Retina (tissue), 1 donor: ENCODE data around the gene BSN.

Experiments
- DNase-seq: peaks from one replicate; pipeline ENCODE4 v3.0.0-alpha.2; 2016

Gene BSN

DNA sequence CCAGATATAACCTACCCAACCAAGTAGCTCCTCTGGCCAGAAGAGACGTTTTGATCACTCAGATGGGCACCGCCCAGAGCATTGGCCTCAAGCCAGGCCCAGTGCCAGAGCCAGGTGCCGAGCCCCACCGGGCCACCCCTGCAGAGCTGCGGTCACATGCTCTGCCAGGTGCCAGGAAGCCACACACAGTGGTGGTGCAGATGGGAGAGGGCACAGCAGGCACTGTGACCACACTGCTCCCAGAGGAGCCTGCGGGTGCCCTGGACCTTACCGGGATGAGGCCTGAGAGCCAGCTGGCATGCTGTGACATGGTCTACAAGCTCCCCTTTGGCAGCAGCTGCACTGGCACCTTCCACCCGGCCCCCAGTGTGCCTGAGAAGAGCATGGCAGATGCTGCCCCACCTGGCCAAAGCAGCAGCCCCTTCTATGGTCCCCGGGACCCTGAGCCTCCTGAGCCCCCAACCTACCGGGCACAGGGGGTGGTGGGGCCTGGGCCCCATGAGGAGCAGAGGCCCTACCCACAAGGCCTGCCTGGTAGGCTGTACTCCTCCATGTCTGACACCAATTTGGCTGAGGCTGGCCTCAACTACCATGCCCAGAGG lies 100.8 kb downstream of the BSN start:
- no peak for DNase-seq

DNA sequence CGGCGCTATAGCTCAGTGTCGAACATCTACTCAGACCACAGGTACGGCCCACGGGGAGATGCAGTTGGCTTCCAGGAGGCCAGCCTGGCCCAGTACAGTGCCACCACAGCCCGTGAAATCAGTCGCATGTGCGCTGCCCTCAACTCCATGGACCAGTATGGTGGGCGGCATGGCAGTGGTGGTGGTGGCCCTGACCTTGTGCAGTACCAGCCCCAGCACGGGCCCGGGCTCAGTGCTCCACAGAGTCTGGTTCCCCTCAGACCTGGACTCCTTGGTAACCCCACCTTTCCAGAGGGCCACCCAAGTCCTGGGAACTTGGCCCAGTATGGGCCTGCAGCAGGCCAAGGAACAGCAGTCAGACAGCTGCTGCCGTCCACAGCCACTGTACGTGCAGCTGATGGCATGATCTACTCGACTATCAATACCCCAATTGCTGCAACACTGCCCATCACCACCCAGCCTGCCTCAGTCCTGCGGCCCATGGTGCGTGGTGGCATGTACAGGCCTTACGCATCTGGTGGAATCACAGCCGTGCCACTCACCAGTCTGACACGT lies 101.5 kb downstream of the BSN start:
- no peak for DNase-seq

DNA sequence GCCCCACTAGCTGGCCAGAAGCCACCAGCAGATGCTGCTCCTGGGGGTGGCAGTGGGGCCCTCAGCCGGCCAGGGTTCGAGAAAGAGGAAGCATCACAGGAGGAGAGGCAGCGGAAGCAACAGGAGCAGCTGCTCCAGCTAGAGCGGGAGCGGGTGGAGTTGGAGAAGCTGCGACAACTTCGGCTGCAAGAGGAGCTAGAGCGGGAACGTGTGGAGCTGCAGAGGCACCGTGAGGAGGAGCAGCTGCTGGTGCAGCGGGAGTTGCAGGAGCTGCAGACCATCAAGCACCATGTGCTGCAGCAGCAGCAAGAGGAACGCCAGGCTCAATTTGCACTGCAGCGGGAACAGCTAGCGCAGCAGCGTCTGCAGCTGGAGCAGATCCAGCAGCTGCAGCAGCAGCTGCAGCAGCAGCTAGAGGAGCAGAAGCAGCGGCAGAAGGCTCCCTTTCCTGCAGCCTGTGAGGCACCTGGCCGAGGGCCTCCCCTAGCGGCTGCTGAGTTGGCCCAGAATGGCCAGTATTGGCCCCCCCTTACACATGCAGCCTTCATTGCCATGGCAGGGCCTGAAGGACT lies 102.3 kb downstream of the BSN start:
- no peak for DNase-seq

DNA sequence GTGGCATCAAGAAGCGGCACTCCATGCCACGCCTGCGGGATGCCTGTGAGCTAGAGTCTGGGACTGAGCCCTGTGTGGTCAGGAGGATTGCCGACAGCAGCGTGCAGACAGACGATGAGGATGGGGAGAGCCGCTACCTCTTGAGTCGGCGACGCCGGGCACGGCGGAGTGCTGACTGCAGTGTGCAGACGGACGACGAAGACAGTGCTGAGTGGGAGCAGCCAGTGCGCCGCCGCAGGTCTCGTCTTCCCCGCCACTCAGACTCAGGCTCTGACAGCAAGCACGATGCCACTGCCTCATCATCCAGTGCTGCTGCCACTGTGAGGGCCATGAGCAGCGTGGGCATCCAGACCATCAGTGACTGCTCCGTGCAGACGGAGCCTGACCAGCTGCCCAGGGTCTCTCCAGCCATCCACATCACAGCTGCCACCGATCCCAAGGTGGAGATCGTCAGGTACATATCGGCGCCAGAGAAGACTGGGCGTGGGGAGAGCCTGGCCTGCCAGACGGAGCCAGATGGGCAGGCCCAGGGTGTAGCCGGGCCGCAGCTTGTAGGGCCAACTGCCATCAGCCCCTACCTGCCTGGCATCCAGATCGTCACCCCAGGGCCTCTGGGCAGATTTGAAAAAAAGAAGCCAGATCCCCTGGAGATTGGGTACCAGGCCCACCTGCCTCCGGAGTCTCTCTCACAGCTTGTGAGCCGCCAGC lies 103.1 kb downstream of the BSN start:
- DNase-seq = no peak

DNA sequence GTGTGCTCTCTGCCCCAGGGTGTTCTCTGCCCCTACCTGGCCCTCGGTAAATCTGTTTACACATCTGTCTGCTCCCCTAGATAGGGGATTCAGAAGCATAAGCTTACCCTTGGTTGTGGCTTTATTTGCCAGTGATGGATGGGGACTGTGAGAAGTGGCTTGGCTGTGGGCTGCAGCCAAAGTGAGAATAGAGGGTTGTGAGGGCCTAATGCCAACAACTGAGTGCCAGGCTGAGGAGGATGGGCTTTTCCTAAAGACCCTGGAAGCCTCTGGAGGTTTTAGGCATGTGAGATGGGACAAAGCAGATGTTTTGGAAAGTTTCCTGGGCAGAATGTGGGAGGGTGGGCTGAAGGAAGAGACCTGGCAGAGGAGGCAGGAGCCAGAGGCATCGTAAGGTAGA lies 104.4 kb downstream of the BSN start:
- DNase-seq = no peak

DNA sequence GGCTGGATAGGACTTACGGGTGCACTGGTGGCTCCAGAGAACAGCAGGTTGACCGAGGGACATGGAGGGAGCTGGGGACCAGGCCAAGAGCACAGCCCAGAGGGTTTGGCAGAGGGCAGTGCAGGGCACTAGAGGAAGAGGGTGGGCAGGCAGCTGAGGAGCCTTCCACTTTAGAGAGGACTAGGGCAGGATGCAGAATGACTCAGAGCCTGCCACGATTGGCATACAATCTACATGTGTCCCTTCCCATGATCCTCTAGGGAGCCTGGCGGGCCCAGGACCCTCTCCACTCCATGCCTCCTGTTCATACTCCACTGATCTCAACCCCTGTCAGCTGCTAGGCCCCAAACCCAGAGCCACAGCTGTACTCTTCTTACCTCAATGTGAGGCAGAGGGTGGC lies 105.5 kb downstream of the BSN start:
- no peak for DNase-seq

DNA sequence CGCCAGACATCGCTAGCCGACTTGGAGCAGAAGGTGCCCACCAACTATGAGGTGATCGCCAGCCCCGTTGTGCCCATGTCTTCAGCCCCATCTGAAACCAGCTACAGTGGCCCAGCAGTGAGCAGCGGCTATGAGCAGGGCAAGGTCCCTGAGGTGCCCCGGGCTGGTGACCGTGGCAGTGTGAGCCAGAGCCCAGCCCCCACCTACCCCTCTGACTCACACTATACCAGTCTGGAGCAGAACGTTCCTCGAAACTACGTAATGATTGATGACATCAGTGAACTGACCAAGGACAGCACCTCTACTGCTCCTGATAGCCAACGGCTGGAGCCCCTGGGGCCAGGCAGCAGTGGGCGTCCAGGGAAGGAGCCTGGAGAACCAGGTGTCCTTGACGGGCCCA lies 107.0 kb downstream of the BSN start:
- DNase-seq = no peak

DNA sequence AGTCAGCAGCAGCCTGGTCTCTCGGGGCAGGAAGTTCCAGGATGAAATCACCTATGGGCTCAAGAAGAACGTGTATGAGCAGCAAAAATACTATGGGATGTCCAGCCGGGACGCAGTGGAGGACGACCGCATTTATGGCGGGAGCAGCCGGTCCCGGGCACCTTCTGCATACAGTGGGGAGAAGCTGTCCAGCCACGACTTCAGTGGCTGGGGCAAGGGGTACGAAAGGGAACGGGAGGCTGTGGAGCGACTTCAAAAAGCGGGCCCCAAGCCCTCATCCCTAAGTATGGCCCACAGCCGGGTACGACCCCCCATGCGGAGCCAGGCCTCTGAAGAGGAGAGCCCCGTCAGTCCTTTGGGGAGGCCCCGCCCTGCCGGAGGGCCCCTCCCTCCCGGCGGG lies 107.7 kb downstream of the BSN start:
- DNase-seq = no peak

DNA sequence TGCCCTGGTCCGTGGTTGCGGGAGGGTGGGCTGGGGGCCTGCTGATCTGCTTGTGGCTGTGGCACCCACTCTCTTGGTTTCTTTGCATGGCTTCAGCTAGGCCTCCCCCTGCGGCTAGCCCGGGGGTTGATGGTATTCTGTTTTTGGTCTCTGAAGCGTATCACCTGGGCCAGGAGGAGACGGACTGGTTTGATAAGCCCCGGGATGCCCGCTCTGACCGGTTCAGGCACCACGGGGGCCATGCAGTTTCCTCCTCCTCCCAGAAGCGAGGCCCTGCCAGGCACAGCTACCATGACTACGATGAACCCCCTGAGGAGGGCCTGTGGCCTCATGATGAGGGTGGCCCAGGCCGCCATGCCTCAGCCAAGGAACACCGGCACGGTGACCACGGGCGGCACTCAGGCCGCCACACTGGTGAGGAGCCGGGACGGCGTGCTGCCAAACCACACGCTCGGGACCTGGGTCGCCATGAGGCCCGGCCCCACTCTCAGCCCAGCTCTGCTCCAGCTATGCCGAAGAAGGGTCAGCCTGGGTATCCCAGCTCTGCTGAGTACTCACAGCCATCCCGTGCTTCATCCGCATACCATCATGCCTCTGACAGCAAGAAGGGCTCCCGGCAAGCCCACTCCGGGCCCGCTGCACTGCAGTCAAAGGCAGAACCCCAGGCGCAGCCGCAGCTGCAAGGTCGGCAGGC lies 108.6 kb downstream of the BSN start:
- no peak for DNase-seq

DNA sequence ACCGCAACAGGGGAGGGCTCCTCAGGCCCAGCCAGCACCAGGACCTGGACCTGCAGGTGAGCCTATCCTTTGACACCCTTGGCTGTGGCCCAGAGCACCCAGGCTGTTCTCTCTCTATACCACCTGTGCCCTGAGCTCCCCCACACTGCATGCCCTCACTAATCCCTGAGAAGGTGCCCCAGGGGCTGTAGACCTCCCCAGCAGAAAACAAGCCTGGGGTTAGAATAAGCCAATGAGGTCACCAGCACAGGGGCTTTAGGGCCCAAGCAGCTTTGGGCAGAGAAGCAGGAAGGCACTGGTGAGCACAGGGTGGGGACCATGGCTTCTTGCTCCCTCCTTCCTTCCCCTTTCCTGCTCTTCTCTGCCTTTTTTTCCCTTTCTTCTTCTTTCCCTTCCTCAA lies 109.6 kb downstream of the BSN start:
- no peak for DNase-seq

DNA sequence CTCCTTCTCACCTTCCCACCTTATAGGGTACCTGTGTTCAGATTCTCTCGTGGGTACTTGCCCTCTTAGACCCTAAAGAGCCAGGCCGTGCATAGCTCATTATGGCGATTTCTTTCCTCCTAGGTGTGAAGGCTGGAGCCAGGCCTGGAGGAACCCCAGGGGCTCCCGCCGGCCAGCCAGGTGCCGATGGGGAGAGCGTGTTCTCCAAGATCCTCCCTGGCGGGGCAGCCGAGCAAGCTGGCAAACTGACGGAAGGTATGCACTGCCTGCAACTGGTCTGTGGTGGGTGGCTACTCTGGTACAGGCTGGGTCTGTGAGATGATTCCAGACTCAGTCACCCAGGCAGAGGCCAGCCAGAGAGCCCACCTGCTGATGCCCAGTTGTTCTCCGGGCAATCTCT lies 110.0 kb downstream of the BSN start:
- DNase-seq = no peak

DNA sequence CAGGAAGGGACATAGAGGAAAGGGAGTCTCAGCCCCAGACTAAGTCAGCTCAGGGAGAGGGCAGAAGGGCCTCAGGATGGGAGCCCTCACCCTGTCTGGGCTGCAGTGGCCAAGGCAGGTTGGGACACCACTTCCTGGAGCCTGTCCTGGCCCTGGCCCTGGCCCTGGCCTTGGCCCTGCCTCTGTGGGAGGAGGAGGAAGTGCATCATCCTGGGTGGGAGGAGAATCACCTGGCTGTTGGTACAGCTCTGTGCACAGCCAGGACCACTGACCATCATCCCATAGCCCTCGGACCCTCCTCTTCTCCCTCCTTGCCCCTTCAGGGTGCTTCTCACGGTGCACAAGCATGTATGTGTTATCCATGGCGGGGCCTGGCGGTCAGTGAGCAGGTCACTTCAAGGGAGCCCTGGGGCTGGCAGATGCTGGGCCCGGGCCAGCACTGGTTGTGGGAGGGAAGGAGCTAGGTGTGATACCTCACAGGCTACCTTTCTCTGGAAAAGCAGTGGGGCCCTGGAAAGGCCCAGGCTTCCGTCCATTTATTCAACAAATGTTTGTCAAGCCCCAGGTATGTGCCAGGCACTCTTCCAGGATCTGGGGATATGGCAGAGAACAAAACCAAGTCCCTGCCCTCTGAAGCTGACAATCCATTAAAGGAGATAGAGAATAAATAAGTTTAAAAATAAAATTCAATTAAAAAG lies 111.7 kb downstream of the BSN start:
- DNase-seq = no peak

DNA sequence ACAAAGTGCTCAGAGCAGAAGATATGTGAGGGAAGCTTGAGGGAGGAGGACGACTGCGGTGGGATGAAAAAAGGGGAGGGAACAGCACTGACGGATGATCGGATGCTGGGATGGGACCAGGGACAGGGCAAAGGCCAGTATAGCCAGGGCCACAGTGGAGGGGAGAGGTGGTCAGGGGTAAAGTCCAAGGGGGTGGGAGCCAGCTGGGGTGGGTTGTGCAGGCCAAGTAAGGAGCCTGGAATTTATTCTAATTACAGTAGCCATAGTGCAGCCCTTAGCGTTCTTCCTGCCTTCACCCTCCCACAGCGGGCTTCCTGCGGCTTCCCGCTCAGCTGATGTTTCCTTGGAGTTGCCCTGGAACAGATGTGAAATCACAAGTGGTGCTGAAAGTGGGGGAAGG lies 112.3 kb downstream of the BSN start:
- DNase-seq = no peak

DNA sequence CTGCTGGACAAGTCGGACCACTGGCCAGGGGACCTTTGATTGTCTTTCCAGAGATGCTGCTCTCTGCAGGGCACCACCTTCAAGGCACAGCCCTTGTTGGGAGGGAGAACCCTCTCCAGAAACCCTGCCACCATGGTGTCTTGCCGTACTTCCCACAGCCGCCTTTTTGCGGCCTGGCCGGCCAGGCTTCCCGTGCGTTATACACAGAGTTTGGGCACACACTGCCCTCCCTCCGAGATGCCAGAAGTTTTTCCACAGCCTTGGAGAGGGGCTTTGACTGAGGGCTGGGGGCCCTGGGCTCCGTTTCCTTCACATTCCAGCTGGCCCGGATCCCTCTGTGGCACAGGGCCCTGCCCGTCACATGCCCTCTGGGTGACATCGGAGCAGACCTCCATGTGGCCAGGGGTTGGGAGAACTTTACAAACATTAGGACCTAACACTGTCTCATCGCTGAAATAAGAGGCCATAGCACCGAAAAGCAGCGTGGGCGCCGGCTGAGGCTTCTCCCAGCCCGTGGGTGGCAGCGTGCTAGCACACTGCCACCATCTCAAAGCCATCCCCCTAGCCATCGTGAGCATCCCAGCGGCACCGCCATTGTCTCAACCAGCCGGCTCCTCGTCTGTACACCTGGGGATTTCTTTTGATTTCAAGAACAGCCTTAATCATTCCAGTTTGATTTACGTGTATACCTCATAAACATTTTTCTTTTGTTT lies 113.6 kb downstream of the BSN start:
- DNase-seq = no peak

DNA sequence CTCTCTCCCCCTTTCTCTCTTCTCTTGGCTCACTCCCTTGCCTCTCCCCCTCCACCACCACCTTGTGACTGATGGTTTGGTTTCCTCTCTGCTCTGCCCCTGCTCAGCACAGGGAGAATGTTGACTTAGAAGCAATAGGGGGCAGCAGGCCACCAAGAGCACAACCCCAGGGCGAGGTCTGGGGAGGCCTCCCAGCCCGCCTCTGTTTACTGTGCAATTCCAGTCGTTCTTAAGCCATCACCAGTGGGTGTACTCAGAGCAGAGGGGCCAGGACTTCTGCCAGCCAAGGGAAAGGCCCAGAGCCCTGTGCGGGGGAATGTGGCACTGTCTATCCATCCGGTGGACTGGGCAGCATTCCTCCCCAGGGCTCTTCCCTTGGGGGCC lies 114.1 kb downstream of the BSN start:
- DNase-seq = no peak

DNA sequence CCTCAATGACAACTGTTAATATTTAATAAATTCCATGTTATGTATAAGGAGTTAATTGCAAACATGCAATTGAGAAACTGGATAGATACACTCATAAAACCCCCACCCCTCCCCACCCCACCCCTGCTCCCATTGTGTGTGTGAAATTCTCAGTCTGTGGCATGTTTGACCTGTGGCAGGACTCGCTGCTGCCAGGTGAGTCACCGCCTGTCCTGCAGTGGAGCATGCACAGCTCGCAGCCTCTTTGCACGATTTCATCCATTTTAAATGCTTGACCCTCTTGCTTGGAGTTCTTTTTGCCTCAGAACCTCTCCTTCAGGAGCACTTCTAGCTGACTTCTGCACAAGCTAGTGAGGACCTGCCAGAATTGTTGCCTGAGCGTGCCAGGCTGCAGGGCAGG lies 114.6 kb downstream of the BSN start:
- no peak for DNase-seq

DNA sequence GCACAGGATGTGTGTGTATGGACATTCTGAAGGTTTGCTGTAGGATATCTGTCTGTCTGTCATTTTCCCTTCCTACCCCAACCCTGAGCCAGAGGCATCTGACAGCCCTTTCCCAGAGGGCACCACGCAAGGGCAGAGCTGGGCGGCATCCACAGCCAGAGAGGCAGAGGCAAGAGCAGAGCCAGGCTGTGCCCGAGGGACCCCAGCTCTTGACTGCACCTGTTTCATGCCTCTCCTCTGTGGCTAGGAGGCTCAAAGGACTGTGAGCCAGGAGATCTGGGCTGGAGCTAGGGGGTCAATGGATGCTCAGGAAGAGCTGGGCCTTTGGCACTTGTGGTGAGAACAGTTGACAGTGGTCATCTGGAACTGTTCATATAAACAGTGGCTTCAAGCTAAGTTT lies 115.1 kb downstream of the BSN start:
- DNase-seq = no peak

DNA sequence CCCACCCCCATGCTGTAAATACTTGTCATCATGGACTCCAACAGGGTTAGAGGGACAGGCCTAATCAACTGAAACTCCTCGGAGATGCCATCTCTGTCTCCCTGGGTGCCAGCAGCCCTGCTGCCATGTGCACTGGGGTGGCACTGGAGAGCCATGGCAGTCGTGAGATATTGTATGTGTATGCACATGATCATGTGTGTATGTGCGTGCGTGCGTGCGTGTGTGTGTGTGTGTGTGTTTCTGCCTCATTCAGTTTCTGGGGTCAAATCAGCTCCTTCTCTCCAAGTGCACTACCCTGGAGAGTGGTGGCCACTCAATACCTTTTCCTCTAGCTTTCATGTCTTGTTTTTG lies 116.6 kb downstream of the BSN start:
- DNase-seq = no peak

DNA sequence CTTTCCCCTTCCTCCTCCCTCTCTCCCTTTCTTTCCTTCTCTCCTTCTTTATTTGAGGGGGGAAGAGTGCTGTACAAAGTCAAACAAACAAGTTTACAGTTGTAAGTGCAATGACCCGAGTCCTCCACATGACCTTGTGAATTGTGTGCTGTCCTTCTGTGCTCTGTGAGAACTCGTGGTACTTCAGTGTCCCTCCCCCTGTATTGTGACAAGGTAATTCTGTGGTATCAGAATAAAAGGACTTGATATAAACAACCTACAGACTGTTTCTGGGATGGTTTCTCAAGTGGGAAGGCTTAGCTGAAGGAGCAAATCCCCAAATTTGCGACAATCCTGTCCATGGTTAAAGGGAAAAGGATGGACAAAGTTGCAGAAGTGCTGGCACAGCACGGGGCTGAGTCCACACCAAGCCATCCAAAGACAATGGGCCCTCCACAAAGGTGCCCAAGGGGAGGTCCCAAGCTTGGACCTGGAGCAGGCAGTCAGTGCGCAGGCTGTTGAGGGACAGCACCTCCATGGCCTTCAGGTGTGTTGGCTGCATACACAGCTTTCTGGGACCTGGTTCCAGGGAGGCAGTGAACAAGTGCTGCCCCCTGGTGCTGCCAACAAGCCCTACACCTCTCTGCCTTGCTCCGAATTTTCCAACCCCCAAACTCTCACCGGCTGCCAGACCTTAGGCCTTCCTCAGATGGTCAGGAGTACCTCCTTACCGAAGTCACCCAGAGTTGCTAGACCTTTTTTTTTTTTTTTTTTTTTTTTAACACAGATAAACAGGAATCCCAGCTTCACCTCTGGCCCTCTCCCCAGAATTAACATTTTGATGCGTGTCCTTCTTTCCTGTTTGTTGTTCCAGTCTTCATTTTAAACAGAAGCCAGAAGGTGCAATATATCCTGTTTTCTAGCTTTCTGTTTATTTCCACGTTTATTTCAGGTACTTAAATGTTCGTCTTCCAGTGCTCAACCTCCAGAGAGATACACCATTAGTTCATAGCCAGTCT lies 117.3 kb downstream of the BSN start:
- DNase-seq = peak; percentile 91

DNA sequence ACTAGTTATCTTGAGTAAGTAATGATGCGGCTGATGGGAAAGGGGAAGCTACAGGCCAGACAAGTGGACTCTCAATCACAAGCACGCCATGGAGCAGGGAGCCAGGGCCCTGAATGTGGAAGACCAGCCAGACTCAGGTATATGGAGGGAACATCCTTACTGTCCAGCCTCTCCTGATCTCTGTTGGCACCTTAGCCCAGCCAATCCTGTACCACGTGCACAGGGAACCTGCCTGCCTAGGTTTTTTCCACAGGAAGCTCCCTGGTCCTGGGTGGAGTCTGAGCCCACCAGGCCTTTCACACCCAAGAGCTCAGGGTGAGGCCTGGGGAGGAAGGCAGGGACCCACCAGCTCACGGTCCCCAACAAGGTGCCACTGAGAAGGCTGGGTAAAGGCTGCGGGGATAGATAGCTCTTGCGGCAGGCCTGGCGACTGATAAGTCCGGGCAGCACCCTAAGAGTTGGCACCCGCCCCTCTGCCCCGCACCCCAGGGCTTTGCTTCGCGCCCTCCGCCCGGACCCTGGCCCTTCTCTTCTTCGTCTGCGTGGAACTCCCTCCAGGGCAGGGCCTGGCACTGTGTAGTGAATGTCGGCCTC lies 118.9 kb downstream of the BSN start:
- DNase-seq = peak; percentile 17
